ENCODE data around the gene SERINC4. TPM values are rescaled to one million over a fixed set of nuclear protein-coding genes. Genes with fewer than 3 reads are reported as not detected.
"Not testable (repeated sequence)": the region's sequence is repeated elsewhere in the genome, so short reads cannot be mapped to it uniquely, and the experiment has no call there.

Gene SERINC4
- total RNA-seq, 1 donor from 2014 or later: 0.16 TPM

- intact Hi-C loops (cut with micrococcal nuclease): no loop called here
Measured at GRCh38 chr15:43763819-43764446, 36.1 kb downstream of the SERINC4 start.

GRCh38 chr15:43762824-43763223, 37.2 kb downstream of the SERINC4 start:
- intact Hi-C loops (cut with micrococcal nuclease): no loop called here

- intact Hi-C loops (cut with micrococcal nuclease): no loop called here
Measured at GRCh38 chr15:43751885-43752284, 48.1 kb downstream of the SERINC4 start.

- intact Hi-C loops (cut with micrococcal nuclease): loop anchor here (1.0 to 2.0 kb wide), 2 partner anchors 42 to 75 kb away; partner anchors contain the start of genes MFAP1 and SERF2
Measured at GRCh38 chr15:43749690-43750345, 50.2 kb downstream of the SERINC4 start.

- intact Hi-C loops (cut with micrococcal nuclease): loop anchor here (2.0 kb wide), 1 partner anchor 76 kb away; the partner anchor contains the start of gene MFAP1
Measured at GRCh38 chr15:43748376-43748775, 51.6 kb downstream of the SERINC4 start.

- intact Hi-C loops (cut with micrococcal nuclease): not testable (repeated sequence)
Measured at GRCh38 chr15:43746903-43747309, 53.1 kb downstream of the SERINC4 start.

GRCh38 chr15:43746245-43746902, 53.6 kb downstream of the SERINC4 start, which contains the start of gene PDIA3:
PDIA3 (plus strand) TSS chr15:43746438; CDS start chr15:43746540, 102 bp downstream.
- intact Hi-C loops (cut with micrococcal nuclease): not testable (repeated sequence)

Other genes with a start within 250 kb of the SERINC4 start
- gene PPIP5K1, start 210.0 kb downstream of the SERINC4 start, total RNA-seq: 46.4 and 55.7 TPM in 2 replicates
- gene CKMT1B, start 206.2 kb downstream of the SERINC4 start, total RNA-seq: 0.45 TPM in 1 of 2 replicates, not detected in the other
- gene STRC, start 181.4 kb downstream of the SERINC4 start, total RNA-seq: 0.36 and 0.48 TPM in 2 replicates
- gene CATSPER2, start 151.4 kb downstream of the SERINC4 start, total RNA-seq: 6.9 and 7.6 TPM in 2 replicates
- 0.30 TPM in 1 of 2 replicates, not detected in the other for gene CKMT1A, start 106.4 kb downstream of the SERINC4 start, total RNA-seq
- gene PDIA3, start 53.8 kb downstream of the SERINC4 start, total RNA-seq: 365 and 372 TPM in 2 replicates
- 0.64 and 1.4 TPM in 2 replicates for gene ELL3, start 23.3 kb downstream of the SERINC4 start, total RNA-seq
- gene SERF2, start 7.9 kb downstream of the SERINC4 start, total RNA-seq: 683 and 687 TPM in 2 replicates
- 15.4 and 18.4 TPM in 2 replicates for gene HYPK, start 379 bp upstream of the SERINC4 start, total RNA-seq
- 33.7 and 35.2 TPM in 2 replicates for gene MFAP1, start 24.5 kb upstream of the SERINC4 start, total RNA-seq
- 84.3 and 86.1 TPM in 2 replicates for gene WDR76, start 26.8 kb upstream of the SERINC4 start, total RNA-seq